ENCODE data around the gene TUT1. TPM values are rescaled to one million over a fixed set of nuclear protein-coding genes. Genes with fewer than 3 reads are reported as not detected.
"Not testable (repeated sequence)": the region's sequence is repeated elsewhere in the genome, so short reads cannot be mapped to it uniquely, and the experiment has no call there.

The TUT1 gene
- total RNA-seq, 4 donors from 2014 or later = 7.1 to 19.3 (median 8.6) TPM

GRCh38 chr11:62573592-62574362, 17.5 kb downstream of the TUT1 start, which contains the start of gene EEF1G:
EEF1G (minus strand) TSS chr11:62573891; CDS start chr11:62573842, 49 bp downstream.
- DNase-seq = peak; percentile 99
- Histone ChIP-seq H3K36me3 (no peaks in the 10 kb centered on the region), H3K27ac (peak within 1 kb of the TSS; percentile 95 to 99), H3K4me3 (peak within 1 kb of the TSS; percentile 62 to 95), H3K4me1 (peaks cover 0 to 12% of the 10 kb centered on the region in 2 donors), H3K27me3 (no peaks in the 10 kb centered on the region), H3K9me3 (no peaks in the 10 kb centered on the region)
- intact Hi-C loops (cut with DNase I; ENCODE audit: low total_unique reads) = no loop called here
- TF ChIP-seq POLR2A (IDR thresholded peaks at IDR 0.05) = peak; percentile 85 to 97
- TF ChIP-seq CTCF (IDR thresholded peaks at IDR 0.05) = peak in 2 of 4 experiments; percentile 10 to 20

DNA sequence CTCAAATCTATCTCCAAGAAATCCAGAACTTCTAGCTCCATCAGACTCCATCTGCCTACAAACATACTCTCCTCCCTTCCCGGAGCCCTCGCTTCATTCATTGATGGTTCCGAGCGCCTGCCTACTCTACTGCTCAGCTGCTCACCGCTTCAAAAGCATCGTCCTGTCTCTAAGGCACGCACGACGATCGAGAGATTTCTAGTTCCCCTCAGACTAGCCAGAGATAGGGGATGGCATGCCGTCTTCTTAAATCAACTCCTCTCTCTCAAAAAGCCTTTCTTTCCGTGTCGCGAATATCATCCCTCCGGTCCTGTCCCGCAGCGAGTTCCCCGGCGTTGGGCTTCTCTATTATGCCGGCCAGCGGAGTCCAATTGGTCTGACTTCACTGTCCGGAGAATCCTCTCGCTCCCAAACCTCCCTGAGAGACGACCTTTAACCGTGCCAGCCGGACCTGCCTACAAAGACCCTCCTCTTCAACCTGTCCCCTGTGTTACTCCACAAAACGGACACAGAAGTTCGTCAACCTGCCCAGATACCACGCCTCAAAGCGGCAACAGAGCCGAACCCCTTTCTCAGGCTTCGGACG, 18.2 kb downstream of the TUT1 start:
- intact Hi-C loops (cut with DNase I; ENCODE audit: low total_unique reads) = no loop called here
- Histone ChIP-seq H3K4me3 (peak overlapping the region; percentile 57 to 95), H3K27ac (peak overlapping the region; percentile 77 to 90), H3K36me3 (no peaks in the 10 kb centered on the region), H3K9me3 (no peaks in the 10 kb centered on the region), H3K4me1 (peaks cover 0 to 12% of the 10 kb centered on the region in 2 donors), H3K27me3 (no peaks in the 10 kb centered on the region)
- no peak for TF ChIP-seq CTCF (IDR thresholded peaks at IDR 0.05)
- no peak for TF ChIP-seq POLR2A (IDR thresholded peaks at IDR 0.05)
- DNase-seq = no peak

DNA sequence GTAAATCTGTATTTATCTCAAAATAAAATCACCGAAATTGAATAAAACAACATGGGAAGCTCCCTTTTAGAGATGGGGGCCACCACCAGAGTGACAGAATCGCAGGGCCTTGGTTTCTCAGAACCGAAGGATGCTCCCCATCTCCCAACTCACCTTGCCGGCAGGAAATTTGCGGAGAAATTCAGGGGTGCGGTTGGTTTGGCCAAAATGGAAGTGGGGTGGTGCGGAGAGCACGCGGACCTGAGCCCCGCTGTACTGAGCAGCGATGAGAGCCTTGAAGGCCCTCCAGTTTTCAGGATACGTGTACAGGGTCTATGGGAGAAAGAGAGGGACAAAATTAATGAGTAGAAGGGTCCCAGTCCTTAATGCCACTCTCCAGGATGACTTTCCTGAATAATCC, 18.9 kb downstream of the TUT1 start:
- Histone ChIP-seq H3K27me3 (no peaks in the 10 kb centered on the region), H3K36me3 (no peaks in the 10 kb centered on the region), H3K4me1 (peaks cover 0 to 17% of the 10 kb centered on the region in 2 donors), H3K27ac (peak overlapping the region; percentile 77 to 90), H3K9me3 (no peaks in the 10 kb centered on the region), H3K4me3 (peak overlapping the region; percentile 57 to 95)
- TF ChIP-seq CTCF (IDR thresholded peaks at IDR 0.05) = no peak
- DNase-seq = no peak
- intact Hi-C loops (cut with DNase I; ENCODE audit: low total_unique reads) = no loop called here

- intact Hi-C loops (cut with DNase I; ENCODE audit: low total_unique reads); H3K27ac ChIP-seq; H3K4me3 ChIP-seq; H3K9me3 ChIP-seq; H3K27me3 ChIP-seq; H3K36me3 ChIP-seq; DNase-seq: not testable (repeated sequence)
- peaks cover 0 to 17% of the 10 kb centered on the region in 2 donors for H3K4me1 ChIP-seq
These were observed 19.8 kb downstream of the TUT1 start for GRCh38 chr11:62571493-62571892.

DNA sequence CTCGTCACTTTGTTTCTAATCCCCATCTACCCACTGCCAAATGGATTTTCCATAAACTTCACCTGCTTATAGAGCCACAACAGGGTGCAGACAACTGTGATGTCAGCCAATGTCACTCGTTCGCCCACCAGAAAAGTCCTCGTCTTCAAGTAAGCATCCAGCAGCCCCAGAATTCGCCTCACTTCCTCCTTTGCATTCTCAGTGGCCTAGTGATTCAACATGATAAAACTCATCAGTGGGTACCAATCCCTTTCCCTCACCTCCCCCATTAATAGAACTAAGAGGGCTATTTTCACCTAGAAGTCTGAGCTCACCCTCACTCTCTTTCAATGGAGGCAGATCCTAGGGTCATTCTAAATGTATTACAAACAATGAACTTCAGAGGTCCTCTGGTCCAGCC, 20.4 kb downstream of the TUT1 start:
- DNase-seq; H3K4me3 ChIP-seq; H3K9me3 ChIP-seq; H3K27me3 ChIP-seq; intact Hi-C loops (cut with DNase I; ENCODE audit: low total_unique reads); H3K36me3 ChIP-seq; H3K27ac ChIP-seq: not testable (repeated sequence)
- H3K4me1 ChIP-seq = peaks cover 0 to 15% of the 10 kb centered on the region in 2 donors

DNA sequence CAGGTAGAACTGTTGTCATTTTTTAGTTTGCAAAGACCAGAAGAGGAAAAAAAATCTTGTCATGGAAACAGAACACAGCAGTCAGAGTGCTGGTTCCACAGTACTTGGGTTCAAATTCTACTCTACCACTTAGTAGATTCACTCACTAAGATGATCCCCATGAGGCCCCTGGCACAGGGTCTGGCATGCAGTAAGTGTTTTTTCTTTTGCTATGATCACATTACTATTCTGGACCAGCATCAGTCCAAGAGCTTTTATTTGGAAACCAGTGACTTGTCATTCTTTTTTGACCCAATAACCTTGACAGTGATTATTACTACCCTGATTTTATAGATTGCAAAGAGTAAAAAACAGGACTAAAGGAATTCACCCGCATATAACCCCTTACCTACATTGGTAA, 21.7 kb downstream of the TUT1 start:
- DNase-seq = no peak
- Histone ChIP-seq H3K27ac (no peak overlapping the region), H3K27me3 (no peaks in the 10 kb centered on the region), H3K36me3 (no peaks in the 10 kb centered on the region), H3K9me3 (no peaks in the 10 kb centered on the region), H3K4me3 (no peak overlapping the region), H3K4me1 (peaks cover 0 to 5% of the 10 kb centered on the region in 2 donors)
- TF ChIP-seq CTCF (IDR thresholded peaks at IDR 0.05) (no peak), POLR2A (IDR thresholded peaks at IDR 0.05) (no peak)
- intact Hi-C loops (cut with DNase I; ENCODE audit: low total_unique reads) = no loop called here
